ENCODE data around the gene COL17A1.

Gene COL17A1

DNA sequence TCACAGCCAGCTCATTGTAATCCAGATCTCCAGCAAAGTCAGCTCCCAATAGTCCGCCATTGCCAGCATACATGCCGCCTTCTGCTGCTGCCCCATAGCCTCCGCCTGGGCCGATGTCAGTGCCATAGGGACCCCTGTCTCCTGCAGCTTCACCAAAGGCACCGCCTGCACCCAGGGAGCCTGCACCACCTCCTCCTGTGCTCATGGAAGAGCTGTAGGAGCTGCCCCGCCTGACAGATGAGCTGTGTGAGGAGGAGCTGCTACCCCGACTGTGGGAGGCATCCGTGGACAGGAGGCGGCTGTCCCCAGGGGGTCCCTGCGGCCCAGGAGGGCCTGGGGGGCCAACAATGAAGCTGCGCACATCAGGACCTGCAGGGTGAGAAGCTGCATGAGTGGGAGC, 51.7 kb downstream of the COL17A1 start:
- no peak overlapping the region for H3K4me3 ChIP-seq (IDR thresholded peaks at IDR 0.05; ENCODE audit: insufficient read depth, low read depth, low read length)

DNA sequence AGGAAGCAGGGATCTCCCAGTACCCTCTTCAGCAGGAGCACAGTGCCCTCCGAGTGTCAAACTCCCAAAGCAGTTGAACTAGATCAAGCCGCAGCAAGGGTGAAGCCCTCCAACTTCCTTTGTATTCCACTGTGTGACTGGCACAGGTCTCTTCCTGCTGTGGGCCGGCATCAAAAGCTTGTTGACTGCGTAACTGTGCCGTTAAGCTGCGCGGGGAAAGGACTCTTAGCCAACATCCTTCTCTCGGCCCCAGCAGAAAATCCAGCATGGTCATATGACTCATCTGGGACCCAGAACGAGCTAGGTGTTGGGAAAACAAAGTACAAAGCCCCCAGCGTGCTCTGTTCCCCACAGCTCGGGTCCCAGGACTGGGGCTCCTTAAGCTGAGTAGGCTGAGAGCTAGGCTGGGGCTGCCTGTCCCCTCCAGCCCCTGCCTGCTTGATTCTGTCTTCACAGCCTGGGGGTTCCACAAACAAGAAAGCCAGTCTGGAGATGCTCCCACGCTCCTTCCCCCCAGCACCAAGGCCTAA, 52.2 kb downstream of the COL17A1 start:
- Histone ChIP-seq H3K9ac (no peak overlapping the region), H3K36me3 (ENCODE audit: insufficient read depth) (no peaks in the 10 kb centered on the region), H2AFZ (ENCODE audit: low read depth) (no peak overlapping the region), H3K4me1 (ENCODE audit: low read depth, poor library complexity, severe bottlenecking) (no peaks in the 10 kb centered on the region), H3K79me2 (ENCODE audit: insufficient read depth, low read depth) (no peaks in the 10 kb centered on the region), H4K20me1 (ENCODE audit: insufficient read depth) (no peaks in the 10 kb centered on the region), H3K4me2 (no peak overlapping the region), H3K27me3 (ENCODE audit: insufficient read depth, low read depth) (no peaks in the 10 kb centered on the region), H3K4me3 (IDR thresholded peaks at IDR 0.05; ENCODE audit: insufficient read depth, low read depth, low read length) (no peak overlapping the region), H3K27ac (no peak overlapping the region)
- TF ChIP-seq, protein P1, sequence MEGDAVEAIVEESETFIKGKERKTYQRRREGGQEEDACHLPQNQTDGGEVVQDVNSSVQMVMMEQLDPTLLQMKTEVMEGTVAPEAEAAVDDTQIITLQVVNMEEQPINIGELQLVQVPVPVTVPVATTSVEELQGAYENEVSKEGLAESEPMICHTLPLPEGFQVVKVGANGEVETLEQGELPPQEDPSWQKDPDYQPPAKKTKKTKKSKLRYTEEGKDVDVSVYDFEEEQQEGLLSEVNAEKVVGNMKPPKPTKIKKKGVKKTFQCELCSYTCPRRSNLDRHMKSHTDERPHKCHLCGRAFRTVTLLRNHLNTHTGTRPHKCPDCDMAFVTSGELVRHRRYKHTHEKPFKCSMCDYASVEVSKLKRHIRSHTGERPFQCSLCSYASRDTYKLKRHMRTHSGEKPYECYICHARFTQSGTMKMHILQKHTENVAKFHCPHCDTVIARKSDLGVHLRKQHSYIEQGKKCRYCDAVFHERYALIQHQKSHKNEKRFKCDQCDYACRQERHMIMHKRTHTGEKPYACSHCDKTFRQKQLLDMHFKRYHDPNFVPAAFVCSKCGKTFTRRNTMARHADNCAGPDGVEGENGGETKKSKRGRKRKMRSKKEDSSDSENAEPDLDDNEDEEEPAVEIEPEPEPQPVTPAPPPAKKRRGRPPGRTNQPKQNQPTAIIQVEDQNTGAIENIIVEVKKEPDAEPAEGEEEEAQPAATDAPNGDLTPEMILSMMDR (conservative IDR thresholded peaks at IDR 0.05; ENCODE audit: low read depth, low read length): no peak

More for the DNA sequence above, 51.7 kb downstream of the COL17A1 start:
- Histone ChIP-seq H3K27ac (no peak overlapping the region), H3K36me3 (ENCODE audit: insufficient read depth) (no peaks in the 10 kb centered on the region), H4K20me1 (ENCODE audit: insufficient read depth) (no peaks in the 10 kb centered on the region), H3K4me1 (ENCODE audit: low read depth, poor library complexity, severe bottlenecking) (no peaks in the 10 kb centered on the region), H3K79me2 (ENCODE audit: insufficient read depth, low read depth) (no peaks in the 10 kb centered on the region), H3K4me2 (no peak overlapping the region), H3K27me3 (ENCODE audit: insufficient read depth, low read depth) (no peaks in the 10 kb centered on the region), H3K9ac (no peak overlapping the region), H2AFZ (ENCODE audit: low read depth) (no peak overlapping the region)
- TF ChIP-seq, protein P1 (conservative IDR thresholded peaks at IDR 0.05; ENCODE audit: low read depth, low read length): no peak

DNA sequence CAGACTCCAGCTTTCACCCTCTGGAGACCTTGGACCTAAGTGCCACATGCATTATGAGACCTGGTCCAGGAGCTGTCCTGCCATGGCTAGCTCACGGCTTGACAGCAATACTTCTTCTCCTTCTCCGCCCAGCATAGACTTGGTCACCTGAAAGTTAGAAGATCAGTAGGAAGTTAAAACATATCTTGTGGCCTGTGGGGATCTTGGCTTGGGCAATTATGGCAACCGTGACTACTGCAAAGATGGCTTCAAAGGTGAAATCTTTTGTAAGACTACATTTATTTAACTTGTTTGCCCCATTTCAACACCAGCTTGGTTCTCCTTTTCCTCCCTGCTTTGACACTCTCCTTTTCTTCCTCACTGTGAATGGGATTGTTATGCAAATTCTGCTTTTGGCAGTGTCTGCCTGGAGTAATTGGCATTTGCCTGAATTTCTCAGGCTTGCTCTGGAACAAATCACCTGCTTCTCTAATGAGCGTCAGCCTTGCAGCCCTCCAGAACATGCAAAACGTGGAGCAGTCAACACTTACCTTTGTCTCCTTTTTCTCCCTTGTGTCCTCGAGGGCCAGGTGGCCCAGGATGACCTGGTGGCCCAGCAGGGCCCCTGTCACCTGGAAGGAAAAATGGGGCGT, 53.4 kb downstream of the COL17A1 start:
- no peaks in the 10 kb centered on the region for H4K20me1 ChIP-seq (ENCODE audit: insufficient read depth)
- no peak overlapping the region for H3K4me3 ChIP-seq (IDR thresholded peaks at IDR 0.05; ENCODE audit: insufficient read depth, low read depth, low read length)
- no peaks in the 10 kb centered on the region for H3K4me1 ChIP-seq (ENCODE audit: low read depth, poor library complexity, severe bottlenecking)
- no peak overlapping the region for H3K27ac ChIP-seq
- no peaks in the 10 kb centered on the region for H3K36me3 ChIP-seq (ENCODE audit: insufficient read depth)
- TF ChIP-seq, protein P1 (conservative IDR thresholded peaks at IDR 0.05; ENCODE audit: low read depth, low read length): no peak
- H3K9ac ChIP-seq: no peak overlapping the region
- H3K27me3 ChIP-seq (ENCODE audit: insufficient read depth, low read depth): no peaks in the 10 kb centered on the region
- no peak overlapping the region for H2AFZ ChIP-seq (ENCODE audit: low read depth)
- H3K79me2 ChIP-seq (ENCODE audit: insufficient read depth, low read depth): no peaks in the 10 kb centered on the region
- no peak overlapping the region for H3K4me2 ChIP-seq

DNA sequence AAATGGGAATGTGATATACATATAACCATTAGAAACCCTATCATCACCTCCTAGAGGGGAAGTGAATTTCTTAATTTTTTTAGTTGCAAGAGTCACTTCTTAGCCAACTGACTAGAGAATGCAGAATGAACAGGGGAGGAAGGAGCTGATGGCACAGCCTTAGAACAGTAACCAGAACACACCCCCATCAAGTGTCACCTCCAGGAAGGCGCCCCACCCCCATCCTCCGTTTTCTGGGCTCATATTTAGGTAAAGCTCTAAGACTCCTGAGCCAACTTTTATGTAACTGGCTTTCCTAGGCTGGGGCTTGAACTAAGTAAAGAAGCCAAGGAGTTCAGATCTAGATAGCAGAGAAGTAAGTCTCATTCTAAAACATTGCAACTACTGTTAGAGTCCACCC, 54.0 kb downstream of the COL17A1 start:
- H3K27me3 ChIP-seq (ENCODE audit: insufficient read depth, low read depth): no peaks in the 10 kb centered on the region
- no peak overlapping the region for H2AFZ ChIP-seq (ENCODE audit: low read depth)
- H4K20me1 ChIP-seq (ENCODE audit: insufficient read depth): no peaks in the 10 kb centered on the region
- H3K4me2 ChIP-seq: no peak overlapping the region
- H3K4me3 ChIP-seq (IDR thresholded peaks at IDR 0.05; ENCODE audit: insufficient read depth, low read depth, low read length): no peak overlapping the region
- TF ChIP-seq, protein P1 (conservative IDR thresholded peaks at IDR 0.05; ENCODE audit: low read depth, low read length): no peak
- H3K9ac ChIP-seq: no peak overlapping the region
- H3K79me2 ChIP-seq (ENCODE audit: insufficient read depth, low read depth): no peaks in the 10 kb centered on the region
- H3K4me1 ChIP-seq (ENCODE audit: low read depth, poor library complexity, severe bottlenecking): no peaks in the 10 kb centered on the region
- H3K27ac ChIP-seq: no peak overlapping the region
- no peaks in the 10 kb centered on the region for H3K36me3 ChIP-seq (ENCODE audit: insufficient read depth)

Data from KMS-11 (cell line).